Measurements from ENCODE around the gene SPON1. TPM values are rescaled to one million over a fixed set of nuclear protein-coding genes. Genes with fewer than 3 reads are reported as not detected.
A peak's percentile ranks its signal among the peaks of the same experiment; 100 is the strongest.

Gene SPON1
- total RNA-seq, 4 donors from 2014 or later: 80.2 to 141 (median 103) TPM

DNA sequence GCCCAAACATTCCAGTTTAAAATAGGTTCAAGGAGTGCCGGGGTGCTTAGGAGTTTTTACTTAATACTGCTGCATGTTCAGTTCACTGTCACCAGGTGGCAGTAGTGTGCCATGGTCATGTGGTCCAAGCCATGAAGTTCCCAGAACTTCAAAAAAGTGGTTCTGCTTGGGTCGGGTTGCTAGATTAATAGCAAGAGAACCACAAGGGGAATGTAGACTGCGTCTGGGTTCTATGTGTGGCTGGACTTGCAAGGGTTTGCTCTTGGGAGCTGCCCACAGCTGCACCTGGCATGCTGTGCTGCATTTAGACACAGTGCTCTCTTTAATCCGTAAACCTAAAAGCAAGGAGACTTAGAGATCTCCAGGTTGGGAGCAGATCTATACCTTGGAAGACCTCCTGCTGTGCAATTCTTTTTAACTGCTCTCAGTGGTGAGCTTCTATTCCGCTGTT is 6.5 kb upstream of the SPON1 start:
- DNase-seq (ENCODE audit: low spot score) (no peak), ATAC-seq (ENCODE audit: low FRiP score) (peak; percentile 64)
- TF ChIP-seq, protein P1, sequence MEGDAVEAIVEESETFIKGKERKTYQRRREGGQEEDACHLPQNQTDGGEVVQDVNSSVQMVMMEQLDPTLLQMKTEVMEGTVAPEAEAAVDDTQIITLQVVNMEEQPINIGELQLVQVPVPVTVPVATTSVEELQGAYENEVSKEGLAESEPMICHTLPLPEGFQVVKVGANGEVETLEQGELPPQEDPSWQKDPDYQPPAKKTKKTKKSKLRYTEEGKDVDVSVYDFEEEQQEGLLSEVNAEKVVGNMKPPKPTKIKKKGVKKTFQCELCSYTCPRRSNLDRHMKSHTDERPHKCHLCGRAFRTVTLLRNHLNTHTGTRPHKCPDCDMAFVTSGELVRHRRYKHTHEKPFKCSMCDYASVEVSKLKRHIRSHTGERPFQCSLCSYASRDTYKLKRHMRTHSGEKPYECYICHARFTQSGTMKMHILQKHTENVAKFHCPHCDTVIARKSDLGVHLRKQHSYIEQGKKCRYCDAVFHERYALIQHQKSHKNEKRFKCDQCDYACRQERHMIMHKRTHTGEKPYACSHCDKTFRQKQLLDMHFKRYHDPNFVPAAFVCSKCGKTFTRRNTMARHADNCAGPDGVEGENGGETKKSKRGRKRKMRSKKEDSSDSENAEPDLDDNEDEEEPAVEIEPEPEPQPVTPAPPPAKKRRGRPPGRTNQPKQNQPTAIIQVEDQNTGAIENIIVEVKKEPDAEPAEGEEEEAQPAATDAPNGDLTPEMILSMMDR (IDR thresholded peaks at IDR 0.05): peak in 2 of 3 donors; percentile 17 to 63

DNA sequence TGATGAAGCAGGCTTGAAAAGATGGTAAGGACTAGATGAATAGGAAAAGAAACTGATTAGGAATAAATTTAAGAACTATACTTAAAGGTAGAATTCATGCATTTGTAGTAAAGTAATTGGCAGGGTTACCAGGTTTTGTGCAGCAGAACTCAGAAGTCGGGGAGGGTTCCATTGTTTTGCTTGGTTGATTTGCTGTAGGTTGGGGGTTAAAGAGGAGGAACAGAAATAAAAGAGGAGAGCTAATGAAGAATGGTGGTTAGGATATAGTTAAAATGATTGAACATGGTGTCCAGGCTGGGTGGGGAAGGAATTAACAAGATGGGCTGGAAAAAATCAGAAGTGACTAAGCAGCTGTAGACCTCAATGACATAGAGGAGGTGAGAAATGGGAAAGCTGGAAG is 5.5 kb upstream of the SPON1 start:
- TF ChIP-seq, protein P1 (IDR thresholded peaks at IDR 0.05): no peak
- ATAC-seq (ENCODE audit: low FRiP score): no peak
- no peak for DNase-seq (ENCODE audit: low spot score)

DNA sequence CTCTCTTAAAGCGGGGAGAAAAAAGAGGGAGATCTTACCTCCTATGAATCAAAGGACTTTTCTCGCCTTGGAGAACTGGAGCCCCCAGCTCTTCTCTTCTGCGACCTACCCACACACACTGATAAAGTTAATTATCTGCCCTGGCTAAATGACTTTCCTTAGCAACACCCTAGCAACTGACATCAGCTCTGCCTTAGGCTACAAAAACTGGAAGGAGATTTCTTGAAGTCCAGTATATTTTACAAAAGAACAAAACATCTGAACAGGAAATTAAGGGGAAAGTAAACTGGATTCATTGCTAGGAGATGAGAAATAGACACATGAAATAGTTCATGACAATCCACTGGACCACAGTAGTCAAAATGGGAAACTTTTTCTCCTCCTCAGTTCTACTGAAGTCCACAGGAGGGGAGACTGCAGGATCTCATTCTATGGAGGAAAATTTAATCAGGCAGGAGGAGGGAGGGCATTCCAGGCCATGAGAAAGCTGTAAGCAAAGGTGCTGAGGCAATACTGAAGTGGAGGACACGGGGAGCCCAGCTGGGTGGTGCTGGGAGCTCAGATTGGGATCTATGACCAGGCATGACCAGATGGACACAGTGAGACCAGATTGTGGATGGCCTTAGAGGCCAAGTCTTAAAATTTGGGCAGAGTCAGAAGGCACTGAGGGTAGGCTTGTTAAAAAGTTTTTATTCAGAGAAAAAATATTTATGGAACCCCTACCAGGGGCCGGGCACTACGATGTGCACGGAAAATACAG is 3.7 kb upstream of the SPON1 start:
- ATAC-seq (ENCODE audit: low FRiP score): no peak
- TF ChIP-seq, protein P1 (IDR thresholded peaks at IDR 0.05): no peak
- DNase-seq (ENCODE audit: low spot score): no peak

DNA sequence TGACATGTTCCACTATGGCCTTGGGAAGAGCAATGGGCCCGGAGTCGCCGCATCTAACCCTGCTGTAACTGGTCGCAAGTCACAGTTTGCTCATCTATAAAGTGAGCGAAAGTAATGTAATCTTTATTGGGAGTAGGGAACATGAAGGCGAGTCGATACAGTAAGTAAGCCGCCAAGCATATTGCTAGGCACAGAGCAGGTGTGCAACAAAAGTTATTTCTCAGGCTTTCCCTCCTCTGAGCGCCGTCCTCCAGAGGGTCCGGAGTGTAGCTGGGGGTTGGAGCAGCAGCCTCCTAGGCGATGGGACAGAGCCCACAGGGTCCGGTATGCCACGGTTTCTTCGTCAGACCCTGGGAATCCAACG is 343 bp upstream of the SPON1 start:
- TF ChIP-seq, protein P1 (IDR thresholded peaks at IDR 0.05): no peak
- DNase-seq (ENCODE audit: low spot score) (no peak), ATAC-seq (ENCODE audit: low FRiP score) (no peak)

GRCh38 chr11:13963169-13963948 is 836 bp downstream of the SPON1 start:
- ATAC-seq (ENCODE audit: low FRiP score): peak; percentile 55
- TF ChIP-seq, protein P1 (IDR thresholded peaks at IDR 0.05): no peak
- no peak for DNase-seq (ENCODE audit: low spot score)

DNA sequence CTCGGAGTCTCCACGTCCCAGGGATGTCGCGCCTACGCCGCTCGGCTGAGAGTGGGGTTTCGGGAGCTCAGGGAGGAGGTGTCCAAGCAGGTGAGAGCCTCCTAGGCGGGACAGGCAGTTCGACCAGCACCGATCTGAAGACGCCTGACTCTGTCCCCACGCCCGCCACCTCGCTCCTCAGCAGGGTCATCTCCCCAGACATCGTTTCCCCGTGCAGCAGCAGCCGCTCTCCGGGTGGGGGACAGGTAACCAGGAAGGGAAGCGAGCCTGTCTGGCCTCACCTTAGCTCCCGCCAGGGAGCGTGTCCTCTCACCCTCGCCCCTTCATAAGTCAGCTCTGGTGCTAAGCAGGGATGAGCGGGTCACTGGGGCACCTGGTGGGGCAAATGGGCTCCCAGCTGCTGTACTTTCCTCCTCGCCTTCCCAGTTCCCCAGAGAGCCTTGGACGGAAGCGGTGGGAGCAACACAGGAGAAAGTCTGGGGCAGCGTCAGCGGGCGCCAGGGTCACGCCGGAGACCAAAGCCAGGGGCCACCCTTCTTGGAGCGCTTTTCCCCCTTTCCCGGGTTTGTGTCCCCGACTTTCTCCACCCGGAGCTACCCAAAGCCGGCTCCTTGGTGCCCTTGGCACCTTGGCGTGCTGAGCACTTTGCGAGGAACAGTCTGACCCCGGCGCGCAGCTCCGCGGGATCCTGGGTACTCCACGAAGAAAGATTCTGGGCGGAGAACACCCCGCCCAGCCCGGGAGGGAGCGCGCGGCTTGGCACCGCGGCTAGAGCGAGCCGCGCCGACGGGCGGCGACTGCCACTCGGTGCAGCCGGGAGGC is 1.6 kb downstream of the SPON1 start:
- TF ChIP-seq, protein P1 (IDR thresholded peaks at IDR 0.05): no peak
- DNase-seq (ENCODE audit: low spot score) (no peak), ATAC-seq (ENCODE audit: low FRiP score) (peak; percentile 16)
